Cardiac muscle cell (in vitro differentiated cells and primary cell): ENCODE data around the gene SPATA31D1. TPM values are rescaled to one million over a fixed set of nuclear protein-coding genes. Genes with fewer than 3 reads are reported as not detected.

Source experiments
- DNase-seq, 2 donors: peaks; one replicate each; pipeline versions ENCODE4 v3.0.0 to v3.0.0-alpha.2; 2010 to 2017; ENCODE audit warnings: low read depth in 1 of 2, low spot score in 1 of 2
- H3K27ac ChIP-seq: fragments of 200-600 bp; sonication (generic); 2 replicates; pipeline ENCODE4 v1.5.1; 2016
- H3K27me3 ChIP-seq: fragments of 200-600 bp; sonication (generic); 2 replicates; pipeline ENCODE4 v1.6.0; 2016; ENCODE audit warnings: control low read depth
- H3K36me3 ChIP-seq: fragments of 200-600 bp; sonication (generic); 2 replicates; pipeline ENCODE4 v1.5.1; 2016; ENCODE audit warnings: control low read depth
- H3K4me1 ChIP-seq: fragments of 200-600 bp; sonication (generic); 2 replicates; pipeline ENCODE4 v1.8.1; 2017; ENCODE audit warnings: low read depth, mild to moderate bottlenecking, mixed run types
- H3K4me3 ChIP-seq: fragments of 200-600 bp; sonication (generic); 2 replicates; pipeline ENCODE4 v1.5.1; 2016; ENCODE audit warnings: mild to moderate bottlenecking
- H3K9me3 ChIP-seq: fragments of 200-600 bp; sonication (generic); 2 replicates; pipeline ENCODE4 v1.5.1; 2017; ENCODE audit warnings: low read depth, mild to moderate bottlenecking, control low read depth
- polyA plus RNA-seq: library from polyadenylated mRNA; unstranded; fragments of >200 nt; fragmentation: Nextera tagmentation; extraction: Ambion mirVana; gene quantifications from 2 replicates; pipeline ENCODE4 v1.2.1, GENCODE V29; 2016
- total RNA-seq: library from RNA; depleted of rRNA; stranded (reverse); fragments of >200 nt; gene quantifications from 2 replicates; pipeline ENCODE4 v1.2.3, GENCODE V29; 2016
- TF ChIP-seq, protein P1 (sequence below): IDR thresholded peaks from 2 replicates; pipeline ENCODE4 v1.5.1; 2012; ENCODE audit warnings: low read depth, mild to moderate bottlenecking, low read length

The SPATA31D1 gene
- total and polyA plus RNA-seq, 2 experiments from 2014 or later: not detected

DNA sequence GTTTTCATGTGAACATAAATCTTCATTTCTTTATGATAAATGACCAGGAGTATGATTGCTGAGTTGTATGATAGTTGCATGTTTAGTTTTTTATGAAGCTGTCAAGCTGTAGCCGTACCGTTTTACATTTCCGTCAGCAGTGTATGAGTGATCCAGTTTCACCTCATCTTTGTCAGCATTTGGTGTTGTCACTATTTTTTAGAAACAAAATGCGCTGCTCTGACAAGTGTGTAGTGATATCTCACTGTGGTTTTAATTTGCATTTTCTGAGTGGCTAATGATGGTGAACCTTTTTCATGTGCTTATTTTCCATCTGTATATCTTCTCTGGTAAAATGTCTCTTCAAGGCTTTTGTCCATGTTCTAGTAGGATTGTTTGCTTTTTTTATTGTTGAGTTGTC, 6.7 kb upstream of the SPATA31D1 start:
- TF ChIP-seq, protein P1, sequence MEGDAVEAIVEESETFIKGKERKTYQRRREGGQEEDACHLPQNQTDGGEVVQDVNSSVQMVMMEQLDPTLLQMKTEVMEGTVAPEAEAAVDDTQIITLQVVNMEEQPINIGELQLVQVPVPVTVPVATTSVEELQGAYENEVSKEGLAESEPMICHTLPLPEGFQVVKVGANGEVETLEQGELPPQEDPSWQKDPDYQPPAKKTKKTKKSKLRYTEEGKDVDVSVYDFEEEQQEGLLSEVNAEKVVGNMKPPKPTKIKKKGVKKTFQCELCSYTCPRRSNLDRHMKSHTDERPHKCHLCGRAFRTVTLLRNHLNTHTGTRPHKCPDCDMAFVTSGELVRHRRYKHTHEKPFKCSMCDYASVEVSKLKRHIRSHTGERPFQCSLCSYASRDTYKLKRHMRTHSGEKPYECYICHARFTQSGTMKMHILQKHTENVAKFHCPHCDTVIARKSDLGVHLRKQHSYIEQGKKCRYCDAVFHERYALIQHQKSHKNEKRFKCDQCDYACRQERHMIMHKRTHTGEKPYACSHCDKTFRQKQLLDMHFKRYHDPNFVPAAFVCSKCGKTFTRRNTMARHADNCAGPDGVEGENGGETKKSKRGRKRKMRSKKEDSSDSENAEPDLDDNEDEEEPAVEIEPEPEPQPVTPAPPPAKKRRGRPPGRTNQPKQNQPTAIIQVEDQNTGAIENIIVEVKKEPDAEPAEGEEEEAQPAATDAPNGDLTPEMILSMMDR: no peak
- Histone ChIP-seq H3K9me3 (no peaks in the 10 kb centered on the region), H3K4me1 (peaks cover 9% of the 10 kb centered on the region), H3K4me3 (no peak overlapping the region), H3K27ac (no peak overlapping the region), H3K36me3 (no peaks in the 10 kb centered on the region), H3K27me3 (no peaks in the 10 kb centered on the region)
- no peak for DNase-seq

DNA sequence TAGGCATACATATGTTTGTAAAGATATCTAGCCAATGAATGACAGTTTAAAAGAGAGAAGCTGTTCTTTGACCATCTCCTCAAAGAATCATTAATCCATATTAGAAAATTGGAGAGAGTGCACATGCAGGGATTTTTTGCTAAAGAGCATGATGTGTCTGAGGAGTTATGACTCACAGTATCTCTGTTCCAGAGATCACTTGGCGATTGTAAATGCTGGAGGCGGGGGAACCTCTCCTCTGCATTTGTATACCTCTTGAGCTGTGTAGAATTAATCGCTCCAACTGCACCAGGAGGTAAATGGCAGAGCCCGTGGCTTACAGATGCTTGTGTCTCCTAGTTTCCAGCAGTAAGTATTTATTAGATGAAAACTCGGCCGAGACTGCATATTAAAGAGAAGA, 3.6 kb upstream of the SPATA31D1 start:
- Histone ChIP-seq H3K9me3 (no peaks in the 10 kb centered on the region), H3K4me1 (peaks cover 16% of the 10 kb centered on the region), H3K36me3 (no peaks in the 10 kb centered on the region), H3K27me3 (no peaks in the 10 kb centered on the region), H3K27ac (no peak overlapping the region), H3K4me3 (no peak overlapping the region)
- TF ChIP-seq, protein P1: no peak
- DNase-seq: no peak

GRCh38 chr9:81986051-81986450, 2.5 kb upstream of the SPATA31D1 start:
- no peak for DNase-seq
- H3K36me3 ChIP-seq: no peaks in the 10 kb centered on the region
- H3K4me1 ChIP-seq: peaks cover 16% of the 10 kb centered on the region
- TF ChIP-seq, protein P1: no peak
- H3K27ac ChIP-seq: no peak overlapping the region
- H3K9me3 ChIP-seq: no peaks in the 10 kb centered on the region
- H3K27me3 ChIP-seq: no peaks in the 10 kb centered on the region
- H3K4me3 ChIP-seq: no peak overlapping the region

GRCh38 chr9:81989700-81990099, 1.1 kb downstream of the SPATA31D1 start:
- no peaks in the 10 kb centered on the region for H3K9me3 ChIP-seq
- H3K4me3 ChIP-seq: no peak overlapping the region
- H3K36me3 ChIP-seq: no peaks in the 10 kb centered on the region
- peaks cover 16% of the 10 kb centered on the region for H3K4me1 ChIP-seq
- TF ChIP-seq, protein P1: no peak
- no peak overlapping the region for H3K27ac ChIP-seq
- DNase-seq: no peak
- peaks cover 9% of the 10 kb centered on the region for H3K27me3 ChIP-seq

DNA sequence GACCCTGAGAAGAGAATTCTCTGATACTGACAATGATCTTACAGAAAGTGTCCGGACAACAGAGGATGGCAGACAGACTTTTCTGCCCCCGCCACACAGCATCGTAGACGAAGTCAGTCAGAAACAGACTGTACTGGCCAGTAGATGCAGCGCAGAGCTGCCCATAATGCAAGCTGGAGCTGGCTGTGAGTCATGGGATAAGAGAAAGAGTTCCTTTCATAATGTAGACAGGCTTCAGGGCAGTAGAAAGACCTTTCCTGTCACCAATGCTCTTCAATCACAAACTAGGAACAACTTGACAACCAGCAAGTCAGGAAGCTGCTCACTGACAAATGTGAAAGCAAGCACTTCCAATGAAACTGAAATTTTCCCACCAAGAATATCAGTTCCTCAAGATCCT, 5.1 kb downstream of the SPATA31D1 start:
- H3K27ac ChIP-seq: no peak overlapping the region
- H3K4me1 ChIP-seq: no peaks in the 10 kb centered on the region
- no peak for DNase-seq
- H3K4me3 ChIP-seq: no peak overlapping the region
- no peaks in the 10 kb centered on the region for H3K36me3 ChIP-seq
- peaks cover 21% of the 10 kb centered on the region for H3K27me3 ChIP-seq
- no peaks in the 10 kb centered on the region for H3K9me3 ChIP-seq
- TF ChIP-seq, protein P1: no peak

- Histone ChIP-seq H3K9me3 (no peaks in the 10 kb centered on the region), H3K27me3 (peaks cover 24% of the 10 kb centered on the region), H3K4me1 (no peaks in the 10 kb centered on the region), H3K36me3 (no peaks in the 10 kb centered on the region), H3K4me3 (no peak overlapping the region), H3K27ac (no peak overlapping the region)
- peak in 1 of 2 donors; percentile 2 for DNase-seq
- TF ChIP-seq, protein P1: no peak
Observed at GRCh38 chr9:81999806-82000205, 11.2 kb downstream of the SPATA31D1 start.
